Neuronal stem cell (in vitro differentiated cells): ENCODE measurements around the gene KCNH3. TPM values are rescaled to one million over a fixed set of nuclear protein-coding genes. Genes with fewer than 3 reads are reported as not detected.

Experiments
- DNase-seq: peaks from one replicate; pipeline ENCODE4 v3.0.0-alpha.2; 2013; ENCODE audit warnings: low spot score
- H2AFZ ChIP-seq: one replicate; pipeline ENCODE4 v1.6.1; 2013; ENCODE audit warnings: mild to moderate bottlenecking, low read length, inconsistent platforms
- H2AK5ac ChIP-seq: 2 replicates; pipeline ENCODE4 v1.6.1; 2013; ENCODE audit warnings: low read depth, mild to moderate bottlenecking, inconsistent platforms, low read length, moderate library complexity, mixed read lengths
- H2BK120ac ChIP-seq: 2 replicates; pipeline ENCODE4 v1.6.1; 2013; ENCODE audit warnings: low read depth, mild to moderate bottlenecking, inconsistent platforms, low read length, moderate library complexity, mixed read lengths
- H2BK12ac ChIP-seq: one replicate; pipeline ENCODE4 v1.6.1; 2013; ENCODE audit warnings: low read length, inconsistent platforms
- H2BK15ac ChIP-seq: 2 replicates; pipeline ENCODE4 v1.6.1; 2013; ENCODE audit warnings: mild to moderate bottlenecking, low read length, inconsistent platforms, mixed read lengths
- H2BK5ac ChIP-seq: one replicate; pipeline ENCODE4 v1.6.1; 2013; ENCODE audit warnings: inconsistent platforms, mild to moderate bottlenecking, low read length, moderate library complexity
- H3K14ac ChIP-seq: one replicate; pipeline ENCODE4 v1.6.1; 2013; ENCODE audit warnings: low read length, inconsistent platforms
- H3K18ac ChIP-seq: 2 replicates; pipeline ENCODE4 v1.6.1; 2013; ENCODE audit warnings: low read length, inconsistent platforms
- H3K23ac ChIP-seq: 2 replicates; pipeline ENCODE4 v1.6.1; 2013; ENCODE audit warnings: low read depth, mild to moderate bottlenecking, mixed read lengths, low read length, inconsistent platforms; ENCODE audit not compliant: poor library complexity
- H3K27ac ChIP-seq: replicated peaks from 3 replicates; pipeline ENCODE4 v1.5.1; 2013; ENCODE audit warnings: low read length, inconsistent platforms
- H3K27me3 ChIP-seq, 3 experiments: 2 replicates each; pipeline ENCODE4 v1.6.1; 2013; ENCODE audit warnings: low read length in 3 of 3, mild to moderate bottlenecking in 2 of 3, inconsistent platforms in 1 of 3, low read depth in 1 of 3, mixed read lengths in 1 of 3, moderate library complexity in 1 of 3; ENCODE audit not compliant: control insufficient read depth in 3 of 3, insufficient read depth in 3 of 3
- H3K36me3 ChIP-seq, 2 donors: replicated peaks in 1 of 2; 2 replicates each; pipeline ENCODE4 v1.6.1; 2013; ENCODE audit warnings: low read length in 2 of 2; ENCODE audit not compliant: control insufficient read depth in 2 of 2, insufficient read depth in 2 of 2
- H3K4ac ChIP-seq: 2 replicates; pipeline ENCODE4 v1.6.1; 2013; ENCODE audit warnings: inconsistent platforms, mild to moderate bottlenecking, low read length, moderate library complexity
- H3K4me1 ChIP-seq, 2 donors: 1 replicate in 1 of 2; 2 replicates in 1 of 2; pipeline ENCODE4 v1.6.1; 2013; ENCODE audit warnings: low read length in 2 of 2, low read depth in 1 of 2; ENCODE audit not compliant: control insufficient read depth in 2 of 2, insufficient read depth in 1 of 2
- H3K4me2 ChIP-seq: one replicate; pipeline ENCODE4 v1.6.1; 2013; ENCODE audit warnings: mild to moderate bottlenecking, low read length, inconsistent platforms; ENCODE audit not compliant: insufficient read depth, poor library complexity, severe bottlenecking
- H3K4me3 ChIP-seq, 2 donors: 2 replicates each; pipeline ENCODE4 v1.5.1; 2013; ENCODE audit warnings: low read length in 2 of 2, mild to moderate bottlenecking in 2 of 2, inconsistent platforms in 1 of 2, moderate library complexity in 1 of 2
- H3K79me1 ChIP-seq: one replicate; pipeline ENCODE4 v1.6.1; 2013; ENCODE audit warnings: low read depth, mild to moderate bottlenecking, inconsistent platforms, low read length, moderate library complexity
- H3K9ac ChIP-seq: one replicate; pipeline ENCODE4 v1.6.1; 2013; ENCODE audit warnings: mild to moderate bottlenecking, low read depth, low read length, inconsistent platforms; ENCODE audit not compliant: poor library complexity
- H3K9me3 ChIP-seq, 2 donors: replicated peaks in 1 of 2; 2 replicates each; pipeline versions ENCODE3 to v1.6.1; 2013; ENCODE audit warnings: low read length in 2 of 2, mild to moderate bottlenecking in 2 of 2, inconsistent platforms in 1 of 2, low read depth in 1 of 2, mixed read lengths in 1 of 2, moderate library complexity in 1 of 2; ENCODE audit not compliant: control insufficient read depth in 2 of 2, insufficient read depth in 1 of 2
- H4K8ac ChIP-seq: one replicate; pipeline ENCODE4 v1.6.1; 2013; ENCODE audit warnings: low read depth, mild to moderate bottlenecking, inconsistent platforms, low read length, moderate library complexity
- H4K91ac ChIP-seq: one replicate; pipeline ENCODE4 v1.6.1; 2013; ENCODE audit warnings: low read length, low read depth, mild to moderate bottlenecking, inconsistent platforms; ENCODE audit not compliant: poor library complexity
- WGBS, 2 donors: extraction: QIAGEN DNeasy Blood & Tissue Kit; methylation state at CpG; one replicate each; pipeline ENCODE4 v1.1.7; 2013; ENCODE audit warnings: missing lambda C conversion rate in 2 of 2, mixed read lengths in 1 of 2; ENCODE audit not compliant: insufficient read length in 2 of 2, insufficient replicate concordance in 1 of 2; ENCODE audit errors: extremely low coverage in 2 of 2; 5-methylcytosine and 5-hydroxymethylcytosine counted together
- polyA plus RNA-seq, 2 experiments: library from polyadenylated mRNA; stranded (reverse); fragments of 200-250 nt; gene quantifications; one replicate each; pipeline ENCODE4 v1.2.3, GENCODE V29; 2013

Gene KCNH3
- polyA plus RNA-seq (2013, experiment 1 of 2): 0.36 TPM
- polyA plus RNA-seq (2013, experiment 2 of 2): 0.40 TPM

GRCh38 chr12:49538510-49539403 lies at the start of gene KCNH3:
KCNH3 (plus strand) TSS chr12:49539030; CDS start chr12:49539417, 387 bp downstream.
- H2BK15ac ChIP-seq: peak within 1 kb of the TSS; percentile 86
- peak within 1 kb of the TSS; percentile 38 to 64 for H3K4me3 ChIP-seq
- no peak within 1 kb of the TSS for H2BK12ac ChIP-seq
- H3K4me1 ChIP-seq: peaks cover 14 to 17% of the 10 kb centered on the region in 2 donors
- H2BK120ac ChIP-seq: peak within 1 kb of the TSS; percentile 26
- H3K79me1 ChIP-seq: no peaks in the 10 kb centered on the region
- WGBS, 2 donors: no CpG with 5 or more reads among the region's 107 CpGs
- H3K14ac ChIP-seq: peak within 1 kb of the TSS; percentile 78
- peaks cover 30 to 84% (median 82%) of the 10 kb centered on the region in 3 experiments for H3K27me3 ChIP-seq
- H3K27ac ChIP-seq: no peak within 1 kb of the TSS
- peak within 1 kb of the TSS; percentile 85 for H3K4me2 ChIP-seq
- no peak within 1 kb of the TSS for H4K91ac ChIP-seq
- peak; percentile 70 for DNase-seq
- H4K8ac ChIP-seq: no peak within 1 kb of the TSS
- peaks cover 0 to 2% of the 10 kb centered on the region in 2 donors for H3K9me3 ChIP-seq
- no peaks in the 10 kb centered on the region for H3K36me3 ChIP-seq
- no peak within 1 kb of the TSS for H2BK5ac ChIP-seq
- H3K18ac ChIP-seq: peak within 1 kb of the TSS; percentile 83
- peak within 1 kb of the TSS; percentile 94 for H2AK5ac ChIP-seq
- H3K4ac ChIP-seq: no peak within 1 kb of the TSS
- H3K23ac ChIP-seq: peak within 1 kb of the TSS; percentile 66
- no peak within 1 kb of the TSS for H3K9ac ChIP-seq
- peak within 1 kb of the TSS; percentile 88 for H2AFZ ChIP-seq

DNA sequence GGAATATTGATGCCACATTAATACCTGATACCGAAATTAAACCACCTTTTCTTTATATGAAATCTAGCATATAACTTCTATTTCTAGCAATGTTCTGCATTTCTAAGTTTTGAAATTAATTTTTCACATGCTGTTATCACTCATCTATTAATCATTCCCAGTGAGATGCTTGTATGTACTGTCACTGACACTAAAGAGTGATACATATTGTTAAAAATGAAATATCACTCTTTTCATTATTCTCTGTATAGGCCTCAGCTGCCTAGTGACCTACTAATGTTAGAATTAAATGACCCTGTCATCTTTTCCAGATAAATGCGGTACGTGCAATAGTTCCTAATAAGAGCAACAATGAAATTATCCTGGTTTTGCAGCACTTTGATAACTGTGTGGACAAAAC lies 49.7 kb upstream of the KCNH3 start:
- no peaks in the 10 kb centered on the region for H3K4me1 ChIP-seq
- no peaks in the 10 kb centered on the region for H3K27me3 ChIP-seq
- no peak overlapping the region for H4K91ac ChIP-seq
- no peak overlapping the region for H3K9ac ChIP-seq
- H3K9me3 ChIP-seq: no peaks in the 10 kb centered on the region
- DNase-seq: no peak
- H2AFZ ChIP-seq: no peak overlapping the region
- no CpG with 5 or more reads among the region's 3 CpGs for WGBS, 2 donors
- H3K14ac ChIP-seq: no peak overlapping the region
- no peak overlapping the region for H3K4ac ChIP-seq
- H2BK15ac ChIP-seq: no peak overlapping the region
- H3K79me1 ChIP-seq: no peaks in the 10 kb centered on the region
- no peak overlapping the region for H4K8ac ChIP-seq
- H3K23ac ChIP-seq: no peak overlapping the region
- no peak overlapping the region for H3K4me3 ChIP-seq
- H3K36me3 ChIP-seq: peaks cover 0 to 62% of the 10 kb centered on the region in 2 donors
- no peak overlapping the region for H3K18ac ChIP-seq
- no peak overlapping the region for H2BK120ac ChIP-seq
- no peak overlapping the region for H2BK5ac ChIP-seq
- H2BK12ac ChIP-seq: no peak overlapping the region
- H2AK5ac ChIP-seq: no peak overlapping the region
- H3K27ac ChIP-seq: no peak overlapping the region
- H3K4me2 ChIP-seq: no peak overlapping the region

DNA sequence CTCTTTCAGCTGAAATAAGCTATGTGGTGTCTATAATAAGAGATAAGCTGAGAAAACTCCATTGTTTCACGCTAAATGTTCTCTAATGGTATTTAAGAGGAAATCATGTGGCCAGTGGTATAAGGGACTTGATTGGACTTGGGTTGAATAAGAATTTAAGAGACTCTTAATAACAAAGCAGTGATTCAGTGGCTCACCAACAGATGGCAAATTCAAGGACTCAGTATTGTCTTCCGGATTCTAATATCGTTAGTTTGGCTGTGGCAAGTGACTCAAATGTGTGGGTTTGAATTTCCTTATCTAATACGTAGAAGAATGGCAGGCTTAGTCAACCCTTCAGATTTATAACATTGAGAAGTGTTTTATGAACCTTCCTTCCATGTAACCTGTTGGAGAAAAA lies 49.1 kb upstream of the KCNH3 start:
- no peak overlapping the region for H4K8ac ChIP-seq
- no peak overlapping the region for H3K27ac ChIP-seq
- no peak overlapping the region for H4K91ac ChIP-seq

GRCh38 chr12:49491823-49492222 lies 47.0 kb upstream of the KCNH3 start:
- Histone ChIP-seq H2BK15ac (no peak overlapping the region), H3K4me1 (no peaks in the 10 kb centered on the region), H2AFZ (no peak overlapping the region), H3K9ac (no peak overlapping the region), H3K4me3 (no peak overlapping the region), H3K79me1 (no peaks in the 10 kb centered on the region), H3K27me3 (no peaks in the 10 kb centered on the region), H2BK5ac (no peak overlapping the region), H2AK5ac (no peak overlapping the region), H3K14ac (no peak overlapping the region), H4K8ac (no peak overlapping the region), H2BK120ac (no peak overlapping the region), H2BK12ac (no peak overlapping the region), H3K36me3 (peaks cover 2 to 65% of the 10 kb centered on the region in 2 donors), H3K4ac (no peak overlapping the region), H3K4me2 (no peak overlapping the region), H3K23ac (no peak overlapping the region), H3K27ac (no peak overlapping the region), H3K9me3 (no peaks in the 10 kb centered on the region), H4K91ac (no peak overlapping the region), H3K18ac (no peak overlapping the region)
- no peak for DNase-seq
- WGBS, 2 donors: no CpG with 5 or more reads among the region's 1 CpG

More for the DNA sequence above, 49.1 kb upstream of the KCNH3 start:
- Histone ChIP-seq H3K9me3 (no peaks in the 10 kb centered on the region), H2BK5ac (no peak overlapping the region), H2BK120ac (no peak overlapping the region), H2AFZ (no peak overlapping the region), H3K36me3 (peaks cover under 1 to 59% of the 10 kb centered on the region in 2 donors), H3K23ac (no peak overlapping the region), H3K9ac (no peak overlapping the region), H3K4me2 (no peak overlapping the region), H3K79me1 (no peaks in the 10 kb centered on the region), H3K4ac (no peak overlapping the region), H3K14ac (no peak overlapping the region), H3K4me3 (no peak overlapping the region), H2BK15ac (no peak overlapping the region), H3K27me3 (no peaks in the 10 kb centered on the region), H3K18ac (no peak overlapping the region), H2AK5ac (no peak overlapping the region), H2BK12ac (no peak overlapping the region), H3K4me1 (no peaks in the 10 kb centered on the region)
- DNase-seq: no peak
- no CpG with 5 or more reads among the region's 4 CpGs for WGBS, 2 donors
